Loucy (cell line): ENCODE measurements around the gene MATCAP1.

Experiments
- H2AFZ ChIP-seq: fragments of 200-600 bp; sonication (generic); 2 replicates; pipeline ENCODE4 v1.6.0; 2016; ENCODE audit warnings: antibody characterized with exemption, mild to moderate bottlenecking, low read length, moderate library complexity
- H3F3A ChIP-seq: fragments of 200-600 bp; 2 replicates; pipeline ENCODE4 v1.6.0; 2016; ENCODE audit warnings: antibody characterized with exemption, low read depth, mild to moderate bottlenecking
- H3K27me3 ChIP-seq: fragments of 200-600 bp; sonication (generic); 2 replicates; pipeline ENCODE4 v1.6.1; 2014; ENCODE audit warnings: low read length, mild to moderate bottlenecking; ENCODE audit not compliant: insufficient read depth, poor library complexity, severe bottlenecking
- H3K36me3 ChIP-seq: fragments of 200-600 bp; sonication (generic); 2 replicates; pipeline ENCODE4 v1.6.1; 2016; ENCODE audit warnings: low read length; ENCODE audit not compliant: insufficient read depth
- H3K4me1 ChIP-seq: fragments of 200-600 bp; sonication (generic); 2 replicates; pipeline ENCODE4 v1.5.1; 2014; ENCODE audit warnings: low read length, mild to moderate bottlenecking; ENCODE audit not compliant: insufficient read depth, poor library complexity, severe bottlenecking
- H3K4me2 ChIP-seq: fragments of 200-600 bp; sonication (generic); 2 replicates; pipeline ENCODE4 v1.6.0; 2014; ENCODE audit warnings: antibody characterized with exemption, low read length, low read depth, mild to moderate bottlenecking; ENCODE audit not compliant: poor library complexity, severe bottlenecking
- H3K4me3 ChIP-seq: fragments of 200-600 bp; sonication (generic); 2 replicates; pipeline ENCODE4 v1.5.1; 2014; ENCODE audit warnings: low read length, mild to moderate bottlenecking, mixed read lengths; ENCODE audit not compliant: poor library complexity, severe bottlenecking
- H3K79me2 ChIP-seq: fragments of 200-600 bp; sonication (generic); 2 replicates; pipeline ENCODE4 v1.6.1; 2014; ENCODE audit warnings: low read length; ENCODE audit not compliant: insufficient read depth
- H3K9ac ChIP-seq: fragments of 200-600 bp; sonication (generic); 2 replicates; pipeline ENCODE4 v1.6.0; 2014; ENCODE audit warnings: mild to moderate bottlenecking, low read depth, low read length, moderate library complexity; ENCODE audit not compliant: poor library complexity, severe bottlenecking
- H3K9me2 ChIP-seq: fragments of 200-600 bp; sonication (generic); replicated peaks from 2 replicates; pipeline ENCODE4 v1.6.1; 2016; ENCODE audit warnings: low read depth, low read length, mixed read lengths
- H3K9me3 ChIP-seq: fragments of 200-600 bp; sonication (generic); 2 replicates; pipeline ENCODE4 v1.6.1; 2014; ENCODE audit warnings: mild to moderate bottlenecking, antibody characterized with exemption, low read length, low read depth; ENCODE audit not compliant: insufficient read depth
- H4K20me1 ChIP-seq: fragments of 200-600 bp; sonication (generic); 2 replicates; pipeline ENCODE4 v1.6.0; 2014; ENCODE audit warnings: antibody characterized with exemption, low read length, mild to moderate bottlenecking; ENCODE audit not compliant: insufficient read depth, poor library complexity, severe bottlenecking
- EZH2phosphoT487 ChIP-seq: fragments of 200-600 bp; IDR thresholded peaks from 2 replicates; pipeline ENCODE4 v1.6.1; 2018; ENCODE audit warnings: antibody characterized with exemption, mild to moderate bottlenecking, moderate library complexity, borderline replicate concordance
- TF ChIP-seq, protein P1 (sequence below): fragments of 200-600 bp; sonication (generic); conservative IDR thresholded peaks from 2 replicates; pipeline ENCODE4 v1.5.1; 2014; ENCODE audit warnings: mild to moderate bottlenecking, antibody characterized with exemption, low read length

Gene MATCAP1

DNA sequence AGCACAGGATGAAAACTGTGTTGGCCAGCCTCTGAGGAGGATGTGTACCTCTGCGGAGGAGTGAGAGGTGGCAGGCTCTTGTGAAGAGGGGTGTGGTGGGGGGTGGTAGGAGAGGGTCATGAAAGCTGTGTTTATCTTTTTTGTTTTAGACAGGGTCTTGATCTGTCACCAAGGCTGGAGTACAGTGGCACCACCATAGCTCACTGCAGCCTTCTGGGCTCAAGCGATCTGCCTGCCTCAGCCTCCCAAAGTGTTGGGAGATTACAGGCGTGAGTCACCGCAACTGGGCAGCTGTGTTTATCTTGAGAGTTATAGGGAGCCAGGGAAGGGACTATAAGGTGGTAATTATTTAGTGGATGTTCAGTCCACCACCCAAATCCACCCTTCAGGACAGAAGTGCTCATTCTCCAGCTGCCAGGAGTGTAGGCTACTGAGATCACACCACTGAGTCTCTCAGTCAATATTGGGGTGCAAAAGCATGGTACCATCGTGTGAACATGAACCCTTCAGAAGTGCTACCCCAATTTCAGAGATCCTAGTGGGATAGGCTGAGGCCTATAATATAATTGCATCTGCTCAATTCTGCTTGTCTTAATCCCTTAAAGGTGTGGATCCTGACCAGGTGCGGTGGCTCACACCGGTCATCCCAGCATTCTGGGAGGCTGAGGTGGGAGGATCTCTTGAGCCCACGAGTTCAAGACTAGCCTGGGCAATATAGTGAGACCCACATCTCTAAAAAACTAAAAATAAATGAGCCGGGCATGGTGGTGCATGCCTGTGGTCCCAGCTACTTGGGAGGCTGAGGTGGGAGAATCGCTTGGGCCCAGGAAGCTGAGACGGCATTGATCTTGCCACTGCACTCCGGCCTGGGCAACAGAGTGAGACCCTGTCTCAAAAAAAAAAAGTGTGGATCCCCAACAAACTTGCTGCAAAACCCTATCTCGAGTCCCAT, 7.0 kb upstream of the MATCAP1 start:
- no peaks in the 10 kb centered on the region for H3K9me3 ChIP-seq
- H2AFZ ChIP-seq, result no peak overlapping the region
- peak overlapping the region; percentile 53 for H3K4me2 ChIP-seq
- H3K36me3 ChIP-seq, result peaks cover 14% of the 10 kb centered on the region; the same call in 1 of the 2 replicates
- no peak overlapping the region for H3K9ac ChIP-seq
- TF ChIP-seq, protein P1, sequence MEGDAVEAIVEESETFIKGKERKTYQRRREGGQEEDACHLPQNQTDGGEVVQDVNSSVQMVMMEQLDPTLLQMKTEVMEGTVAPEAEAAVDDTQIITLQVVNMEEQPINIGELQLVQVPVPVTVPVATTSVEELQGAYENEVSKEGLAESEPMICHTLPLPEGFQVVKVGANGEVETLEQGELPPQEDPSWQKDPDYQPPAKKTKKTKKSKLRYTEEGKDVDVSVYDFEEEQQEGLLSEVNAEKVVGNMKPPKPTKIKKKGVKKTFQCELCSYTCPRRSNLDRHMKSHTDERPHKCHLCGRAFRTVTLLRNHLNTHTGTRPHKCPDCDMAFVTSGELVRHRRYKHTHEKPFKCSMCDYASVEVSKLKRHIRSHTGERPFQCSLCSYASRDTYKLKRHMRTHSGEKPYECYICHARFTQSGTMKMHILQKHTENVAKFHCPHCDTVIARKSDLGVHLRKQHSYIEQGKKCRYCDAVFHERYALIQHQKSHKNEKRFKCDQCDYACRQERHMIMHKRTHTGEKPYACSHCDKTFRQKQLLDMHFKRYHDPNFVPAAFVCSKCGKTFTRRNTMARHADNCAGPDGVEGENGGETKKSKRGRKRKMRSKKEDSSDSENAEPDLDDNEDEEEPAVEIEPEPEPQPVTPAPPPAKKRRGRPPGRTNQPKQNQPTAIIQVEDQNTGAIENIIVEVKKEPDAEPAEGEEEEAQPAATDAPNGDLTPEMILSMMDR, result no peak
- TF ChIP-seq EZH2phosphoT487, result no peak
- H3K4me1 ChIP-seq, result peaks cover 16% of the 10 kb centered on the region
- no peaks in the 10 kb centered on the region for H3F3A ChIP-seq
- peaks cover 37% of the 10 kb centered on the region for H3K79me2 ChIP-seq
- H3K9me2 ChIP-seq, result no peaks in the 10 kb centered on the region
- no peak overlapping the region for H3K4me3 ChIP-seq
- H4K20me1 ChIP-seq, result peaks cover 26% of the 10 kb centered on the region
- no peaks in the 10 kb centered on the region for H3K27me3 ChIP-seq

GRCh38 chr16:67190041-67190440, 6.3 kb upstream of the MATCAP1 start, which contains the start of gene EXOC3L1:
Gene EXOC3L1, minus strand, starts transcription at chr16:67190136. Its CDS starts 460 bp downstream, at chr16:67189676.
- peaks cover 7% of the 10 kb centered on the region; the same call in 1 of the 2 replicates for H3K36me3 ChIP-seq
- H3K9me3 ChIP-seq, result no peaks in the 10 kb centered on the region
- no peak within 1 kb of the TSS for H2AFZ ChIP-seq
- H3K4me3 ChIP-seq, result no peak within 1 kb of the TSS
- no peaks in the 10 kb centered on the region for H3K27me3 ChIP-seq
- H4K20me1 ChIP-seq, result peaks cover 26% of the 10 kb centered on the region
- H3K4me1 ChIP-seq, result peaks cover 16% of the 10 kb centered on the region
- TF ChIP-seq EZH2phosphoT487, result no peak
- H3K79me2 ChIP-seq, result peaks cover 31% of the 10 kb centered on the region
- no peak within 1 kb of the TSS for H3K4me2 ChIP-seq
- H3K9me2 ChIP-seq, result no peaks in the 10 kb centered on the region
- no peaks in the 10 kb centered on the region for H3F3A ChIP-seq
- H3K9ac ChIP-seq, result no peak within 1 kb of the TSS

DNA sequence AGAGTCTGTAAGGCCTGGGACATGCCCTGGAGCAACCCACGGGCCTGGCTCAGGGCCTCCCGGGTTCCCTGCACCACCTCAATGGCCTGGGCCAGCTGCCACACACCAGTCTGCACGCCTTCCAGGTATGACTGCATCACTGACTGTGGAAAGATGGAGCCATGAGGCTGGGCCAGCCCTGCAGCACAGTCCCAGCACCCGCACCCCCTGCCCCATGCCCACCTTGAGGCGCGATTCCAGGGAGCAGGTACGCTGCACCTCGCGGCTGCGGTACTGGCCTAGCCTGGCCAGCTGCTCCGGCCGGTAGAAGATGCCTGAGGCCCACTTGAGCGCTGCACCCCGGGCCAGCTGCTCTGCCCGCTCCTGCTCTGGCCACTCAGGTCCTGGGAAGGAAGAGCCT, 5.0 kb upstream of the MATCAP1 start:
- Histone ChIP-seq H3K9me2 (no peaks in the 10 kb centered on the region), H3K4me2 (no peak overlapping the region), H3K4me1 (peaks cover 13% of the 10 kb centered on the region), H3K27me3 (no peaks in the 10 kb centered on the region), H4K20me1 (peaks cover 27% of the 10 kb centered on the region), H3K4me3 (no peak overlapping the region), H2AFZ (no peak overlapping the region), H3K9me3 (no peaks in the 10 kb centered on the region), H3K9ac (no peak overlapping the region), H3F3A (no peaks in the 10 kb centered on the region), H3K36me3 (no peaks in the 10 kb centered on the region), H3K79me2 (peaks cover 18% of the 10 kb centered on the region)
- TF ChIP-seq, protein P1, result no peak
- no peak for TF ChIP-seq EZH2phosphoT487
